Measurements from ENCODE around the gene DEFB113.

DEFB113 gene

DNA sequence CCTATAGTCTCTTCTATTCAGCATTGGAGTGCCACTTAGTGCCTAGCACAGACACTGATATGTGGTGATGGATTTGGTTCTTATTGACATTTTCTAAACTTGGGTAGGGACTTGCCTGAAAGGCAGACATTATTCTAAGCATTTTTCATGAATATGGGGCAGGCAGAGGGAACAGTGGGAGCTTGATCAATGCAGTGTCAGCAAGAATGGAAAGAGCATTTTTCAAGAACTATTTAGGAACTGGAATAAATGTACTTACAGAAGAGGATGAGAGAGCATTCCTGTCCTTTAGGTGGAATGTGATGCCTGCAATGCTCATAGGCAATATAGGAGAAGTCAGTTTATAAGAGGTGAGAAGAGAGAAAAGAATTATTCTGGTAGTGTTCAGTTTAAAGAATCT lies 31.6 kb downstream of the DEFB113 start:
- no peak overlapping the region for H3K27ac ChIP-seq
- TF ChIP-seq, protein P1, sequence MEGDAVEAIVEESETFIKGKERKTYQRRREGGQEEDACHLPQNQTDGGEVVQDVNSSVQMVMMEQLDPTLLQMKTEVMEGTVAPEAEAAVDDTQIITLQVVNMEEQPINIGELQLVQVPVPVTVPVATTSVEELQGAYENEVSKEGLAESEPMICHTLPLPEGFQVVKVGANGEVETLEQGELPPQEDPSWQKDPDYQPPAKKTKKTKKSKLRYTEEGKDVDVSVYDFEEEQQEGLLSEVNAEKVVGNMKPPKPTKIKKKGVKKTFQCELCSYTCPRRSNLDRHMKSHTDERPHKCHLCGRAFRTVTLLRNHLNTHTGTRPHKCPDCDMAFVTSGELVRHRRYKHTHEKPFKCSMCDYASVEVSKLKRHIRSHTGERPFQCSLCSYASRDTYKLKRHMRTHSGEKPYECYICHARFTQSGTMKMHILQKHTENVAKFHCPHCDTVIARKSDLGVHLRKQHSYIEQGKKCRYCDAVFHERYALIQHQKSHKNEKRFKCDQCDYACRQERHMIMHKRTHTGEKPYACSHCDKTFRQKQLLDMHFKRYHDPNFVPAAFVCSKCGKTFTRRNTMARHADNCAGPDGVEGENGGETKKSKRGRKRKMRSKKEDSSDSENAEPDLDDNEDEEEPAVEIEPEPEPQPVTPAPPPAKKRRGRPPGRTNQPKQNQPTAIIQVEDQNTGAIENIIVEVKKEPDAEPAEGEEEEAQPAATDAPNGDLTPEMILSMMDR (IDR thresholded peaks at IDR 0.05), result no peak
- H3K4me3 ChIP-seq, result no peak overlapping the region
- no peak for DNase-seq (ENCODE audit: low spot score)

- TF ChIP-seq, protein P1 (IDR thresholded peaks at IDR 0.05), result no peak
- Histone ChIP-seq H3K27ac (no peak overlapping the region), H3K4me3 (no peak overlapping the region)
- DNase-seq (ENCODE audit: low spot score), result no peak
These were observed 32.4 kb downstream of the DEFB113 start for GRCh38 chr6:49937017-49937416.

DNA sequence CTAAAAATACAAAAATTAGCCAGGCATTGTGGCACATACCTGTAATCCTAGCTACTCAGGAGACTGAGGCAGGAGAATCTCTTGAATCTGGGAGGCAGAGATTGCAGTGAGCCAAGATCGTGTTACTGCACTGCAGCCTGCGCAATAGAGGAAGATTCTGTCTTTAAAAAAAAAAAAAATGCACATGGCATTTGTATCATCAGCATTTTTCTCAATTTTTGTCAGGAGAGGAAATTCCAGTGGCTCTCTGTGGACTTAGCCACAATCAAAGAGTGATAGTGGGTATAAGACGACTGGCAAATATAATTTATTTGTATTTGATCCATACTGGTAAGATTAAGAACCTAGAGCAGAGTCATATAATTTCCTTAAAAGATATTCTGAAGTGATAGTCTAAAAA lies 34.0 kb downstream of the DEFB113 start:
- DNase-seq (ENCODE audit: low spot score), result no peak
- Histone ChIP-seq H3K27ac (no peak overlapping the region), H3K4me3 (no peak overlapping the region)
- TF ChIP-seq, protein P1 (IDR thresholded peaks at IDR 0.05), result no peak

DNA sequence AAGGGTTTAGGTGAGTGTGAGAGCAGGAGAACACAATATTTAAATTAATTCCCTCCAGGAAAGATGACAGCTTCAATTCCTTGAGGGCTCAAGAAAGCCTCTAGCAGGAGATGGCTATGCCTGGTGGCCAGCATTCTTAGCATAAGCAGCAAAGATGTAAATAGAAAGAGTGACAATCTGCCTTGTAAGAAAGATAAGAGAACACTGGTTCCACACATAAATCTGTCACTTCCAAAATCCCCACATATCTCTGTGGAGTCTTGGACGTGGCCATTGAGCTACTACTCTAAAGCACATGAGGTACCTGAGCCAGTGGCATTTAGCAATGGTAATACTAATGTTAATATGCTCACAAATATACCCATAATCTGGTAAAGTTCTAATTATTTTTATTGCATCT lies 34.7 kb downstream of the DEFB113 start:
- no peak for DNase-seq (ENCODE audit: low spot score)
- Histone ChIP-seq H3K4me3 (no peak overlapping the region), H3K27ac (no peak overlapping the region)
- TF ChIP-seq, protein P1 (IDR thresholded peaks at IDR 0.05), result no peak

GRCh38 chr6:49933526-49933925 lies 35.9 kb downstream of the DEFB113 start:
- H3K27ac ChIP-seq, result no peak overlapping the region
- no peak overlapping the region for H3K4me3 ChIP-seq
- TF ChIP-seq, protein P1 (IDR thresholded peaks at IDR 0.05), result no peak
- no peak for DNase-seq (ENCODE audit: low spot score)

- no peak overlapping the region for H3K4me3 ChIP-seq
- TF ChIP-seq, protein P1 (IDR thresholded peaks at IDR 0.05), result no peak
- no peak overlapping the region for H3K27ac ChIP-seq
- no peak for DNase-seq (ENCODE audit: low spot score)
These were observed 40.1 kb downstream of the DEFB113 start for GRCh38 chr6:49929340-49929739.

- TF ChIP-seq, protein P1 (IDR thresholded peaks at IDR 0.05), result no peak
- H3K4me3 ChIP-seq, result no peak overlapping the region
- DNase-seq (ENCODE audit: low spot score), result no peak
- no peak overlapping the region for H3K27ac ChIP-seq
These were observed 45.6 kb downstream of the DEFB113 start for GRCh38 chr6:49923826-49924225.
